ENCODE measurements around the gene SCGB1D2.

The SCGB1D2 gene

GRCh38 chr11:62223095-62223494, 18.9 kb upstream of the SCGB1D2 start:
- TF ChIP-seq MAX (IDR thresholded peaks at IDR 0.05): no peak
- TF ChIP-seq, protein P1, sequence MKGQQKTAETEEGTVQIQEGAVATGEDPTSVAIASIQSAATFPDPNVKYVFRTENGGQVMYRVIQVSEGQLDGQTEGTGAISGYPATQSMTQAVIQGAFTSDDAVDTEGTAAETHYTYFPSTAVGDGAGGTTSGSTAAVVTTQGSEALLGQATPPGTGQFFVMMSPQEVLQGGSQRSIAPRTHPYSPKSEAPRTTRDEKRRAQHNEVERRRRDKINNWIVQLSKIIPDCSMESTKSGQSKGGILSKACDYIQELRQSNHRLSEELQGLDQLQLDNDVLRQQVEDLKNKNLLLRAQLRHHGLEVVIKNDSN (IDR thresholded peaks at IDR 0.05): peak; percentile 30; the same call in 1 of the 2 replicates
- 0 out of 2 replicates have a peak, but pooled peaks have one; percentile 38 for TF ChIP-seq TCF12 (IDR thresholded peaks at IDR 0.05; ENCODE audit: low read depth)
- TF ChIP-seq TEAD4 (IDR thresholded peaks at IDR 0.05): no peak

DNA sequence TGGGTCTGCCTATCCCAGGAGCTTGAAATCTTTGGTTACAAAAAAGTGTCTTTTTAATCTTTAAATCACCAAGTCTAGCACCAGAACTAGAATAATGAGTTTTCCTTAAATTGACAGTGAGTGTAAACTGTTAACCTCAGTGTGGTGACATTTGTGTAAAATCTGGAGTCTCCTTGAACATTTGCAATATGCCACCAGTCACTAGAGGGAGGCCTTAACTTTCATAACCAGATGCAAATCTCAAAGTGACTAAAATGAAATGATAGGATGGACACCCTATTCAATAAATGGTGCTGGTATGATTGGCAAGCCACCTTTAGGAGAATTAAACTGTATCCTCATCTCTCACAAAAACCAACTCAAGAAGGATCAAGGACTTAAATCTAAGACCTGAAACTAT, 8.3 kb upstream of the SCGB1D2 start:
- TF ChIP-seq RAD21 (IDR thresholded peaks at IDR 0.05; ENCODE audit: low read depth) (peak; percentile 79), MAX (IDR thresholded peaks at IDR 0.05) (no peak)

DNA sequence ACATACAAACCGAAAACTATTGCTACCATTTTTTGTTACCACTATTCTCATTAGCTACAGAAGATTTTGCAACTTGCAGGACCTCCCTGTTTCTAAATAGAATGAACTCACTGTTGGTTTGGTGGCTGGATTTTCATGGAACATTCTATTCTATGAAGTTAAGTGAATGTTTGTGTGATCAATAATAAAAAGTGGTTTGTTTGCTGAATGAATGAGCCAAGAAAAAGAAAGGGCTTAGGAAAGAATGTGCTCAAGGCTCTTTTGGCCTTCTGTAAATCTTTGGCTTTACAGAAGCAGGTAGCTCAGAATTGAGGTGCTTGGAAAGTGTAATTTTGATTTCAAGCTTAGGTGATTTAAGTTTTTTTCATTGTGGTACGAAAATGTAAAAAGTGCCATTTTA, 5.9 kb upstream of the SCGB1D2 start:
- TF ChIP-seq TAF1 (IDR thresholded peaks at IDR 0.05; ENCODE audit: low read depth) (no peak), CREB1 (IDR thresholded peaks at IDR 0.05; ENCODE audit: low read depth) (no peak), YY1 (IDR thresholded peaks at IDR 0.05; ENCODE audit: low read depth) (no peak), EGR1 (IDR thresholded peaks at IDR 0.05) (no peak), ZBTB7A (IDR thresholded peaks at IDR 0.05; ENCODE audit: low read depth) (no peak), TCF12 (IDR thresholded peaks at IDR 0.05; ENCODE audit: low read depth) (no peak), FOXM1 (IDR thresholded peaks at IDR 0.05; ENCODE audit: borderline replicate concordance, low read depth) (no peak), CEBPB (IDR thresholded peaks at IDR 0.05) (no peak), EP300 (IDR thresholded peaks at IDR 0.05; ENCODE audit: borderline replicate concordance) (no peak)

- TF ChIP-seq NFIC (IDR thresholded peaks at IDR 0.05) (no peak), TCF12 (IDR thresholded peaks at IDR 0.05; ENCODE audit: low read depth) (no peak), EGR1 (IDR thresholded peaks at IDR 0.05) (no peak), FOXM1 (IDR thresholded peaks at IDR 0.05; ENCODE audit: borderline replicate concordance, low read depth) (no peak), CREB1 (IDR thresholded peaks at IDR 0.05; ENCODE audit: low read depth) (no peak), TEAD4 (IDR thresholded peaks at IDR 0.05) (no peak), CEBPB (IDR thresholded peaks at IDR 0.05) (no peak), MAX (IDR thresholded peaks at IDR 0.05) (no peak), RAD21 (IDR thresholded peaks at IDR 0.05; ENCODE audit: low read depth) (no peak), YY1 (IDR thresholded peaks at IDR 0.05; ENCODE audit: low read depth) (no peak), TAF1 (IDR thresholded peaks at IDR 0.05; ENCODE audit: low read depth) (no peak)
- TF ChIP-seq, protein P1 (IDR thresholded peaks at IDR 0.05): no peak
These were observed 4.5 kb upstream of the SCGB1D2 start for GRCh38 chr11:62237499-62237898.

GRCh38 chr11:62238151-62238550, 3.9 kb upstream of the SCGB1D2 start:
- TF ChIP-seq NFIC (IDR thresholded peaks at IDR 0.05) (no peak), TCF12 (IDR thresholded peaks at IDR 0.05; ENCODE audit: low read depth) (no peak), TEAD4 (IDR thresholded peaks at IDR 0.05) (no peak), CREB1 (IDR thresholded peaks at IDR 0.05; ENCODE audit: low read depth) (no peak), YY1 (IDR thresholded peaks at IDR 0.05; ENCODE audit: low read depth) (no peak), TAF1 (IDR thresholded peaks at IDR 0.05; ENCODE audit: low read depth) (no peak), RAD21 (IDR thresholded peaks at IDR 0.05; ENCODE audit: low read depth) (no peak), MAX (IDR thresholded peaks at IDR 0.05) (no peak), CEBPB (IDR thresholded peaks at IDR 0.05) (no peak), FOXM1 (IDR thresholded peaks at IDR 0.05; ENCODE audit: borderline replicate concordance, low read depth) (no peak), EP300 (IDR thresholded peaks at IDR 0.05; ENCODE audit: borderline replicate concordance) (no peak), ZBTB7A (IDR thresholded peaks at IDR 0.05; ENCODE audit: low read depth) (no peak)
- TF ChIP-seq, protein P2, sequence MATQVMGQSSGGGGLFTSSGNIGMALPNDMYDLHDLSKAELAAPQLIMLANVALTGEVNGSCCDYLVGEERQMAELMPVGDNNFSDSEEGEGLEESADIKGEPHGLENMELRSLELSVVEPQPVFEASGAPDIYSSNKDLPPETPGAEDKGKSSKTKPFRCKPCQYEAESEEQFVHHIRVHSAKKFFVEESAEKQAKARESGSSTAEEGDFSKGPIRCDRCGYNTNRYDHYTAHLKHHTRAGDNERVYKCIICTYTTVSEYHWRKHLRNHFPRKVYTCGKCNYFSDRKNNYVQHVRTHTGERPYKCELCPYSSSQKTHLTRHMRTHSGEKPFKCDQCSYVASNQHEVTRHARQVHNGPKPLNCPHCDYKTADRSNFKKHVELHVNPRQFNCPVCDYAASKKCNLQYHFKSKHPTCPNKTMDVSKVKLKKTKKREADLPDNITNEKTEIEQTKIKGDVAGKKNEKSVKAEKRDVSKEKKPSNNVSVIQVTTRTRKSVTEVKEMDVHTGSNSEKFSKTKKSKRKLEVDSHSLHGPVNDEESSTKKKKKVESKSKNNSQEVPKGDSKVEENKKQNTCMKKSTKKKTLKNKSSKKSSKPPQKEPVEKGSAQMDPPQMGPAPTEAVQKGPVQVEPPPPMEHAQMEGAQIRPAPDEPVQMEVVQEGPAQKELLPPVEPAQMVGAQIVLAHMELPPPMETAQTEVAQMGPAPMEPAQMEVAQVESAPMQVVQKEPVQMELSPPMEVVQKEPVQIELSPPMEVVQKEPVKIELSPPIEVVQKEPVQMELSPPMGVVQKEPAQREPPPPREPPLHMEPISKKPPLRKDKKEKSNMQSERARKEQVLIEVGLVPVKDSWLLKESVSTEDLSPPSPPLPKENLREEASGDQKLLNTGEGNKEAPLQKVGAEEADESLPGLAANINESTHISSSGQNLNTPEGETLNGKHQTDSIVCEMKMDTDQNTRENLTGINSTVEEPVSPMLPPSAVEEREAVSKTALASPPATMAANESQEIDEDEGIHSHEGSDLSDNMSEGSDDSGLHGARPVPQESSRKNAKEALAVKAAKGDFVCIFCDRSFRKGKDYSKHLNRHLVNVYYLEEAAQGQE (IDR thresholded peaks at IDR 0.05; ENCODE audit: low read depth): no peak
- TF ChIP-seq, protein P1 (IDR thresholded peaks at IDR 0.05): no peak

DNA sequence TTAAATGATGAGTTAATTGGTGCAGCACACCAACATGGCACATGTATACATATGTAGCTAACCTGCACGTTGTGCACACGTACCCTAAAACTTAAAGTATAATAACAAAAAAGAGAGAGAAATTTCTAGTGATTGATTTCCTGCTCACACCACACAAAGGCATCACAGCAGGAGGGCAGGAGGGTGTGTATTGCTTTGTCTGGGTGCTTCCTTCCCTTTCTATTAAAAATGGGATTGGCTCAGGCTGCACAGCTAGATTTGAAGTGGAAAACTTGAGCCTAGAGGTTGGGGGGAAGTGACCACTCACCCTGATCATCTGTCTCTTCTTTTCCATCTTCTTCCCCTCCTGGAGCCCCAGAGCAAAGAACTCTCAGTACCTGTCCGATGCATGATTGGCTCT, 944 bp upstream of the SCGB1D2 start:
- TF ChIP-seq EP300 (IDR thresholded peaks at IDR 0.05; ENCODE audit: borderline replicate concordance) (peak; percentile 76), TCF12 (IDR thresholded peaks at IDR 0.05; ENCODE audit: low read depth) (peak; percentile 52; the same call in 1 of the 2 replicates), NFIC (IDR thresholded peaks at IDR 0.05) (peak; percentile 62), RAD21 (IDR thresholded peaks at IDR 0.05; ENCODE audit: low read depth) (no peak), TEAD4 (IDR thresholded peaks at IDR 0.05) (0 out of 2 replicates have a peak, but pooled peaks have one; percentile 28), TAF1 (IDR thresholded peaks at IDR 0.05; ENCODE audit: low read depth) (no peak), FOXM1 (IDR thresholded peaks at IDR 0.05; ENCODE audit: borderline replicate concordance, low read depth) (peak; percentile 72; the same call in 1 of the 2 replicates)

DNA sequence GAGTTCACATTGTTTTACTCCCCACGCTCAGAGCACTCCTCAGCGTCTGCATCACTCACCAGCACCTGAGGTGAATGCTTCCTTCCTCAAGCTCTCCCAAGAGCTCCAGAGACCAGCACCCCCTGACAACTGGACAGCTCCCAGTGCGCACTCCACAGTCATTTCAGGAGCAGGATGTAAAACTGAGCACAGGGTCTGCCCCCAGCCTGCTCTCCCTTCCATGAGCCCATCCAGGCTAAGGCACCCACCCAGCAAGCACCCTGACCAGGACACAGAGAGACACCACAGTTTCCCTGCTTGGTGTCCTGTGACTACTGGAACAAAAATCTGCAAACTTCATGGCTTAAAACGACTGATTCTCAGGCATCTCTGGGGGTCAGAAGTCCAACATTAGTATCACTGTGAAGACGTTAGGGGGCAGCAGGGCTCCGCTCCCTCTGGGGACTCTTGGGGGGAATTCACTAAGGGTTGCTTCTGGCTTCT, 3.3 kb downstream of the SCGB1D2 start:
- TF ChIP-seq TCF12 (IDR thresholded peaks at IDR 0.05; ENCODE audit: low read depth) (no peak), YY1 (IDR thresholded peaks at IDR 0.05; ENCODE audit: low read depth) (no peak), RAD21 (IDR thresholded peaks at IDR 0.05; ENCODE audit: low read depth) (peak; percentile 52; the same call in 1 of the 2 replicates), CREB1 (IDR thresholded peaks at IDR 0.05; ENCODE audit: low read depth) (no peak), TAF1 (IDR thresholded peaks at IDR 0.05; ENCODE audit: low read depth) (no peak)
- TF ChIP-seq, protein P2 (IDR thresholded peaks at IDR 0.05; ENCODE audit: low read depth): peak; percentile 94
